Measurements from ENCODE around the gene NDUFAF7.
"Not testable (repeated sequence)": the region's sequence is repeated elsewhere in the genome, so short reads cannot be mapped to it uniquely, and the experiment has no call there.

NDUFAF7 gene

GRCh38 chr2:37215250-37215649 lies 16.2 kb upstream of the NDUFAF7 start:
- DNase-seq, result no peak

- no peak for DNase-seq
Observed at GRCh38 chr2:37219046-37219445, 12.4 kb upstream of the NDUFAF7 start.

- no peak for DNase-seq
Observed at GRCh38 chr2:37223131-37223530, 8.3 kb upstream of the NDUFAF7 start.

DNA sequence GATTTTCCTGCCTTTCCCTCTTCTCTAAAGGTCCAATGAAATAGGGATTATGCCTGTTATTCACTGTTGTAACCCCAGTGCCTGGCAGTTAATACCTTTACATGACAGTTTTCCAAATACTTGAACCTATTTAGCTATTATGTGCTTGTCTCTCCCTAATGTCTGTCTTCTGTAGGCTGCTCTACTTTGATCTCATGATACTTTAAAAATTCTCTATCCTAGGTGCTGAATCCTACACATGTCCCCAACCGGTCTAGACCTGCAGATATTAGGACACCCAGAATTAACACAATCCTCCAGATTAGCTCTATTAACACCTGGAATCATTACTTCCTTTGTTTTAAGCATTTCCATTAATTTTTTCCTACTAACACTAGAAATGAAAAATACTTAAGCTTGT lies 7.4 kb upstream of the NDUFAF7 start:
- DNase-seq, result no peak

DNA sequence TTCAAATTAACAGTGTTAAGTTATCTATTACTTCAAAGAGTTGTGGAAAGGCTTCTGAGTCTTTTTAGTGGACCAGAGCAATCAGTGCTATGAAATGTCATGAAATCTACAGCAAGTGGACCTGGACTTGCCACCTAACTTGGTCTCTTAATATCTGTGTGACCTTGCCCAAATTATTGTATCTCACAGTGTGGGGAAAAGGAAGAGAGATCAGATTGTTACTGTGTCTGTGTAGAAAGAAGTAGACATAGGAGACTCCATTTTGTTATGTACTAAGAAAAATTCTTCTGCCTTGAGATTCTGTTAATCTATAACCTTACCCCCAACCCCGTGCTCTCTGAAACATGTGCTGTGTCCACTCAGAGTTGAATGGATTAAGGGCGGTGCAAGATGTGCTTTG lies 6.3 kb upstream of the NDUFAF7 start:
- DNase-seq, result not testable (repeated sequence)

- DNase-seq, result no peak
Observed at GRCh38 chr2:37226863-37227262, 4.6 kb upstream of the NDUFAF7 start.

DNA sequence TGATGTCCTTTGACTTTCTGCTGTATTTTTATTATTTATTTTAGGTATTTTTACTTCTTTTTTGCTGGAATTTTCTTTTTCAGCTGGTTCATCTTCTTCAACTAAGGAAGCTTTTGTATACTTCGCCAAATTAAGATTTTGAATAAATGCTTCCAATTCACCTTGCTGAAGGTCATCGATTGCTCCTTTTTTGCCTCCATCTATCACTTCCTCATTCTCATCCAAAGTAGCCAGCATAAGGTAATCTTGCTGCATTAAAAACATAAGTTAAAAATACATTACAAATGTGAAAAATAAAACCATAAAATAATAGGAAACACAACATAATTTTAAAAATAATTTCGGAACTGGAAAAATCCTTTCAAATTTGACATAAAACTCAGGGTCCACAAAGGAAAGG lies 2.7 kb upstream of the NDUFAF7 start:
- DNase-seq, result no peak

DNA sequence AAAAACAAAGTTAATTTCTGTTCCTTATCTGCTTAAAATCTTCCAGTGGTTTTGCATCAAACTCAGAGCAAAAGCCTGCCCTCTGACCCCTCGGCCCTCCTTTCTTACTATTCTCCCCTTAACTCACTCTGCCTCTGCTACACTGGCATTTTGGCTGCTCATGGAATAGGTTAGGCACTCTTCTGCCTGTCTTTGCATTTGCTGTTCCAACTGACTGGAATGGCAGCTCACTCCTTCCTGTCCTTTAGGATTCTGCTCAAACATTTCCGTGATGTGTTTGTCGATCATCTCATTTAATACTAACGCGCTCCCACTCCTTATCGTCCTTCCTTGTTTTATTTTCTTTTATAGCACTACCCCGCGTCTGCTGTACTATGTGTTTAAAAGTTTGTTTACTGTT lies 877 bp upstream of the NDUFAF7 start:
- DNase-seq, result no peak

DNA sequence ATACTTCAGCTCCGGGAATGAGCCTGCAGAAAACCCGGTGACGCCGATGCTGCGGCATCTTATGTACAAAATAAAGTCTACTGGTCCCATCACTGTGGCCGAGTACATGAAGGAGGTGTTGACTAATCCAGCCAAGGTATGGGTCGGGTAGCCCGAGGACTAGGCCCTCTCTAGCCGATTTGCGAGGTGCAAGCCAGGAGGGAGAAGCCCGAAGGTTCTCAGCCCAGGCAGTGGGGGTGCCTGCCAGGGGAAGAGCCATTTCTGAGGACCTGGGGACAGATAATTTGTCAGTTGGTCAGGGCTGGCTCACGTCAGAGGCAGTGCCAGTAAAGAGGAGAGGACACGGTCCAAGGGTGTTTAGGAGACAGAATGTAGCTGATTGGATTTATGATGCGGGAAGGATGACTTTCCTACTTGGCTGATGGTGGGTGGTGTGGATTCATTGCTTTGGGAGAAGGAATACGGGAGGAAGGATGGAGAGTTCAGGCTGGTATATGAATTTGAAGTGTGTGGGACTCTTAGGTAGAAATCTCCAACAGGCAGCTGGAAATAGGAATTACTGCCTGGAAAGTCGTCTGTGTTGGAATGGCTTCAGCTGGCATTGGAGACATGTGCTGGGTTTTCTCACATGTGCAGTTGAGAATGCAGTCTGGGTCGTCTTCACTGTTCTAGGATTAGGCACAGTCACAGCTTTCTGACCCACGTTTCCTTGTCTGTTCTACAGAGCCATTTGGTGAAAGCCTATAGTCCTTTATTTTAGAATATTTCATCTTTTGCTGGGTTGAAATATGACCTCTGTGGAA lies 874 bp downstream of the NDUFAF7 start:
- DNase-seq, result no peak

- no peak for DNase-seq
Observed at GRCh38 chr2:37243435-37243834, 12.0 kb downstream of the NDUFAF7 start.

DNA sequence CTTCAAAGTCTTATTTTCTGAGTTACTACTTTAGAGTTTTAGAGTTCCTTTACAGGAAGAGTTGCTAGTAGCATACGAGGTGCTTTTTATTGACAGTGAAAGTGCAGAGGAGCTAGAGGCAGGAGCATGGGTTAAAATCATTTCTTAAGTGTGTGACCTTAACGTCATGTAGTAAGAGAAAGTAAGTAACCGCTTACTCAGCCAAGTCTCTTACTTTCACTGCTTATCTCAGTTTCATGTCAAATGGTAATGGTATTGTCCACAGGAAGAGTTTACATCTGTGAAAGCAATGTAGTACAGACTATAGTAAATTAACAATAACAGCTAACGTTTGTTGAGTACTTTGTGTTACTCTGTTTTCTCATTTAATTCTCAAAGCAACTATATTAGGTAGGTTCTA lies 12.6 kb downstream of the NDUFAF7 start:
- DNase-seq, result no peak

DNA sequence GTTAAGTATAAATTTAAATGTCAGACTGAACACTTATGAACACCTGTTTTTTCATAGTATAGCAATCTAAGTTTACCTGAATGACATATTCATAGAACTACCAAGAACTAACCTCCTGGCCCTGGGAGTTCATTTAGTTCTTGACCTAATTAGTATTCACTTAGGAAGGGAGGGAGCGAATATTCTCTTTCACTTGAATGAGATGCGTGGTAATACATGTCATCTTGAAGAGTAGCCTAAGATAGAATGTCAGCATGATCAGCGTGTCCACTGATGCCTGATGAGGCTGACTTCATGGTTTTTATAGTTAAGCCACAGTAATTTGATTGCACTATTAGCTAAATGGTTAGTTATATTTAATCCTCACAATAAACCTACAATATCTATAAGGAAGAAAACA lies 13.3 kb downstream of the NDUFAF7 start:
- DNase-seq, result no peak

DNA sequence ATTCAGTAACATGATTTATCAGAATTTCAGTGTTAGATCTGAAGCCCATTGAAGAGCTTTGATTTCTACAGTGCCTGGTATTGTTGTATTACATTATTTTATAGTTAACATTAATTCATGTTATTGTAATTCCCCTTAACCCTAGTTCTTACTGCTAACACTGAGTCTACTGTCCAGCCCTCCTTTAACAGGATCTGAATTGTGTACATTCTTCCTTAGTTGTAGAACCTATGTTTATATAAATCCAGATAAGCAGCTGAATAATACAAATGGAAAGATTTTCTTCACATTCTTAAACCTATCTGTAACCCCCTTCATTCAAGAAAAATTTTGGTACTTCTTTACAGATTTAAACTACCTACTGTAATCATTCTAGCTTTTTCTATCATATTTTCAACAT lies 14.7 kb downstream of the NDUFAF7 start:
- no peak for DNase-seq

DNA sequence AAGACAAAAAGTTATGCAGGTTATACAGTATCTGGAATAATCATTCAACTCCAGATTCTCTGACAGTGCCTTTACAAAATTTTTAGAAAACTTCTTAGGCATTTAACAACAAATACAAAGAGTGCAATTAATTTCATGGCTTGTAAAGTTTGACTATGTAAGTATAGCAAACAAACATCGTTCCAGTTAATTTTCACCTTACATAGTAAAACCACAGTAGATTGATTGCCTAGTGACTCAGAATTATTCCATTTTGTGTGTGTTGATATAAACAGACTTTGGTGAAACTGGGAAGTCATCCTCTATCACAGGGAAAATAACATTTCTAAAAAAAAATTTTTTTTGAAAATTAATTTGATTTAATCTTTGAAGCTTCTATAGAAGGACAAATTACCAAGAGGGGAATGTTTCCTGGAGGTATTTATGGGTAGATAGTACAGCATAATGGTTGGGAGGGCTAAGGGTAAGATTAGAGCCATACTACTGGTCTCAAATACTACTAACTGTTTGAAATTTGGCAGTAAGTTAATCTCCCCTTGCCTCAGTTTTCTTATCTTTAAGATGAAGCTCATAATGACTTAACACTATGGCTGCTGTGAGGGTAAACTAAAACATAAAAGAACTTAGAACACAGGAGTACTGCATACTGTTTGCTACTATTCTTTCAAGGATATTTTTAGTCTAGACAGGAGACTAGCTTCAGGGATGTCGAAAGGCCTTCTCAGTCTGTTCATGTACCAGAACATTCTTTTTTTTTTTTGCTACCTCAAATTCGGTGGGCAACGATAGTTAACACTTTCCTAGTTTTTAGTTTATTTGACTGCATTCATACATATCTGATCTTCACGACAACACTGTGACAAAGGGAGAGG lies 19.6 kb downstream of the NDUFAF7 start:
- DNase-seq, result no peak

DNA sequence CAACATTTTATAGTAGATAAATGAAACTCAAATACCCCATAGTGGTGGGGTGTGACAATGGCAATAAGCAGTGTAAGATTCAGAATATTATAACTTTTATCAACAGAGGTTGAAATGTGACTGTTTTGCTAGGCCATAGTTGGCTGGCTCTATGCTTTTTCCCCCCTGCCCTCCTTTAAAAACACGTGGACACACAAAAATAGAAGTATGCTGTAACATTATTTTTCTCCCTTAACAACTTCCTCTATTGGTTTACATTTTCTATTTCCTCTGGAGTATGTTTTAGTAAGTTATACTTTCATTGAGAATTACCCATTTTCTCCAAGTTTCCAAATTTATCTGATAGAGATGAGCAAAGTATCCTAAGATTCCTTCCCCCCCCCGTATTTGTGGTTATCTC lies 31.1 kb downstream of the NDUFAF7 start:
- no peak for DNase-seq

DNA sequence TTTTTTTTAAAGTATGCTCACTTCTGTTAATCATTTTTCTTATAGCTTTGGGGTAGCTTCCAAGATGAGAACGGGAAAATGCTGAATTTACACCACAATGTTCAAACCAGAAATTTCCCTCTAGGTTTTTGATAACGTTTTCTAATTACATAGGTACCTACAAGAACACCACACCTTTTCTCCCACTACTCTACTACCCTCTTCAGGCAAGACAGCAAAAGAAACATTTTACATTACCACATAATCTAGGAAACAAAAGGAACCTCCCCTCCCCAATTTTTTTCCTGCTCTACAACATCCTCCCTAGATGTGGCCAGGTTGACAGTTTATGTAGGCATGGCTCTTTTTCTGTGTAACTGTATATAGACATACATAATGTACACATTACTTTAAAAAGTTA lies 32.4 kb downstream of the NDUFAF7 start:
- no peak for DNase-seq

DNA sequence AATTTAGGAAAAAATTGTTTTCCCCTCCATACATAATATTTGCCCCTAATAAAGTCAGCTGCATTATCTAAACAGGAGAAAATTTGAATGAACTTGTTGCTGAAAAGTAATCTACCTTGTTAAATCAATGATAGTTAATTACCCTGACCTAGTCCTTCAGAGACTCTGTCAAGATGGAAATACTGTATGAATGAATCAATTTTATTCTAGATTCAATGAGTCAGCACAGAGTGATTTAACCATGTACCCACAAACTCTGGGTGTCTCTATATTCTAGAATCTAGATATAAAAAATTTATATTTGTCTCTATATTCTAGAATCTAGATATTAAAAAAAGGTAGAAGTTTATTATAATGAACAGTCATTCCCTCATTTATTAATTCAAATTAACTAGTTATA lies 36.2 kb downstream of the NDUFAF7 start:
- DNase-seq, result no peak

GRCh38 chr2:37268111-37268510 lies 36.7 kb downstream of the NDUFAF7 start:
- DNase-seq, result no peak

GRCh38 chr2:37271376-37272067 lies 40.1 kb downstream of the NDUFAF7 start:
- no peak for DNase-seq

- DNase-seq, result no peak
Observed at GRCh38 chr2:37274359-37274965, 43.0 kb downstream of the NDUFAF7 start.

DNA sequence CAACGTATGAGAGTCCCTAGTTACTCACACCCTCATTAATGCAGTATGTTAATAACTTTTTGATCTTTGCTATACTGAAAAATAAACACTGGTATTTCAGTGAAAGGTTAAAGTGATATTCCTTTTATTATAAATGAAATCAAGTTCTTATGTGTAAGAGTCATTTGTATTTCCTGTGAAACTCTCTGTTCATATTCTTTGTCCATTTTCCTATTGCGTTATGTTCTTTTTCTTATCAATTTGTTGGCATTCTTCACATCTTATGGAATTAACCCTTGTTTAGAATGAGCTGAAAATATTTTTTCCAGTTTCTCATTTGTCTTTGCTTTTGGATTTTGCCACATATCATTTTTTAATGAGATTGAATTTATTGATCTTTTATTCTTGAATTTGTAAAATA lies 44.8 kb downstream of the NDUFAF7 start:
- no peak for DNase-seq

DNA sequence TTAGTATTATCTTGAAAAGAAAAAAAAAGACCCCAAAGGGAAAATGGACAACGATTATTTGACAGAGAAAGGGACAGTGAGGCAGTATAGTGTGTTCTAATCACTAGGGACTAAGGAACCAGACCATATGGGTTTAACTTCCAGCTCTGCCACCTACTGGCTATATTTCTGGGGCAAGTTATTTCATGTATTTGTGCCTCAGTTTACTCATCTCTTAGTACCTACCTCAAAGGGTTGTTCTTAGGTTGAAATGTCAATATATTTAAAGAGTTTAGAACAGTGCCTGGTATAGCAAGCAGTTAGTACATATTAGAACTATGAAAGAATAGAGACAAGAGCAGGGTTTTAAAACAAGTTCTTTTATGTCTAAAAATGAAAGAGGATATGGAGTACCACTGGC lies 50.5 kb downstream of the NDUFAF7 start:
- DNase-seq, result no peak

GRCh38 chr2:37282746-37283145 lies 51.3 kb downstream of the NDUFAF7 start:
- no peak for DNase-seq

All from T1000 (cell line).